Testis (tissue), 3 donors: ENCODE measurements around the gene ZMYND12. TPM values are rescaled to one million over a fixed set of nuclear protein-coding genes. Genes with fewer than 3 reads are reported as not detected.

ENCODE experiments used
- DNase-seq: peaks from one replicate; pipeline ENCODE4 v3.0.0-alpha.2; 2019
- H3K27ac ChIP-seq, 2 donors: fragments of 200-600 bp; sonication (generic); one replicate each; pipeline ENCODE4 v1.5.1; 2019
- H3K27me3 ChIP-seq: fragments of 200-600 bp; sonication (generic); one replicate; pipeline ENCODE4 v1.5.1; 2019
- H3K36me3 ChIP-seq: fragments of 200-600 bp; sonication (generic); one replicate; pipeline ENCODE4 v1.5.1; 2017; ENCODE audit warnings: low read depth; ENCODE audit errors: missing control alignments
- H3K4me1 ChIP-seq: fragments of 200-600 bp; sonication (generic); one replicate; pipeline ENCODE4 v1.5.1; 2019
- H3K4me3 ChIP-seq, 2 donors: fragments of 200-600 bp; sonication (generic); one replicate each; pipeline ENCODE4 v1.5.1; 2017 to 2019
- H3K9me3 ChIP-seq: fragments of 200-600 bp; sonication (generic); one replicate; pipeline ENCODE4 v1.5.1; 2017
- CTCF ChIP-seq, 3 experiments: fragments of 450-650 bp in 2 of 3; fragments of 200-600 bp in 1 of 3; sonication (generic) in 1 of 3; IDR thresholded peaks; one replicate each; pipeline ENCODE4 v1.5.1; 2016 to 2019; ENCODE audit warnings: antibody characterized with exemption in 3 of 3, mild to moderate bottlenecking in 2 of 3, moderate library complexity in 1 of 3
- POLR2A ChIP-seq: fragments of 450-650 bp; IDR thresholded peaks from one replicate; pipeline ENCODE4 v1.6.1; 2017; ENCODE audit warnings: antibody characterized with exemption, mild to moderate bottlenecking, moderate library complexity
- WGBS, 2 donors: methylation state at CpG; one replicate each; pipeline ENCODE4 v1.1.5; 2018; 5-methylcytosine and 5-hydroxymethylcytosine counted together
- intact Hi-C: fragments of 100-400 bp; cut with DNase I; formaldehyde crosslinking; loops from one replicate; pipeline ENCODE4 v1.15.1; 2023; ENCODE audit warnings: low total_unique reads
- polyA plus RNA-seq: library from polyadenylated mRNA; stranded (reverse); fragments of 350-450 nt; fragmentation: Illumina TruSeq; extraction: RNeasy Lipid Tissue Mini Kit (QIAGEN cat#74804); gene quantifications from one replicate; pipeline ENCODE4 v1.2.3, GENCODE V29; 2014; ENCODE audit warnings: low read depth, low replicate concordance; ENCODE audit not compliant: insufficient read depth
- total RNA-seq, 2 donors: library from RNA; depleted of rRNA; stranded (reverse); fragments of >200 nt; gene quantifications; one replicate each; pipeline ENCODE4 v1.2.3, GENCODE V29; 2016

Gene ZMYND12
- total and polyA plus RNA-seq, 3 donors from 2014 or later, result 31.3 to 122 (median 40.7) TPM

- no peaks in the 10 kb centered on the region for H3K36me3 ChIP-seq
- no peak overlapping the region for H3K27ac ChIP-seq
- TF ChIP-seq POLR2A (no peak), CTCF (IDR thresholded peaks at IDR 0.05) (no peak)
- no peaks in the 10 kb centered on the region for H3K4me1 ChIP-seq
- intact Hi-C loops, result no loop called here
- no peak for DNase-seq
- no peak overlapping the region for H3K4me3 ChIP-seq
- WGBS, 2 donors, result 86 to 90% methylated on average over 2 of the region's 2 CpGs
- no peaks in the 10 kb centered on the region for H3K27me3 ChIP-seq
- no peaks in the 10 kb centered on the region for H3K9me3 ChIP-seq
These were observed 62.6 kb downstream of the ZMYND12 start for GRCh38 chr1:42392967-42393848.

GRCh38 chr1:42392255-42392654, 63.6 kb downstream of the ZMYND12 start:
- no peaks in the 10 kb centered on the region for H3K27me3 ChIP-seq
- no peak overlapping the region for H3K27ac ChIP-seq
- H3K4me1 ChIP-seq, result no peaks in the 10 kb centered on the region
- DNase-seq, result no peak
- no peak for TF ChIP-seq POLR2A
- TF ChIP-seq CTCF (IDR thresholded peaks at IDR 0.05), result no peak
- no peak overlapping the region for H3K4me3 ChIP-seq
- 74 to 86% methylated on average over 2 of the region's 2 CpGs for WGBS, 2 donors
- no peaks in the 10 kb centered on the region for H3K9me3 ChIP-seq
- no peaks in the 10 kb centered on the region for H3K36me3 ChIP-seq
- intact Hi-C loops, result no loop called here

GRCh38 chr1:42386051-42386450, 69.8 kb downstream of the ZMYND12 start:
- no peak overlapping the region for H3K4me3 ChIP-seq
- no peaks in the 10 kb centered on the region for H3K36me3 ChIP-seq
- no peak for DNase-seq
- no peak for TF ChIP-seq CTCF (IDR thresholded peaks at IDR 0.05)
- TF ChIP-seq POLR2A, result no peak
- no peaks in the 10 kb centered on the region for H3K27me3 ChIP-seq
- no peak overlapping the region for H3K27ac ChIP-seq
- no peaks in the 10 kb centered on the region for H3K4me1 ChIP-seq
- WGBS, 2 donors, result 95 to 97% methylated on average over 6 of the region's 6 CpGs
- intact Hi-C loops, result no loop called here
- no peaks in the 10 kb centered on the region for H3K9me3 ChIP-seq

- WGBS, 2 donors, result 23 to 38% methylated on average over 1 of the region's 1 CpG
- Histone ChIP-seq H3K4me3 (no peak overlapping the region), H3K27me3 (no peaks in the 10 kb centered on the region), H3K9me3 (no peaks in the 10 kb centered on the region), H3K27ac (no peak overlapping the region), H3K4me1 (no peaks in the 10 kb centered on the region), H3K36me3 (no peaks in the 10 kb centered on the region)
- intact Hi-C loops, result no loop called here
- TF ChIP-seq POLR2A, result no peak
- TF ChIP-seq CTCF (IDR thresholded peaks at IDR 0.05), result no peak
- no peak for DNase-seq
These were observed 70.5 kb downstream of the ZMYND12 start for GRCh38 chr1:42385283-42385682.

- H3K27ac ChIP-seq, result no peak overlapping the region
- H3K27me3 ChIP-seq, result no peaks in the 10 kb centered on the region
- DNase-seq, result no peak
- intact Hi-C loops, result no loop called here
- no peaks in the 10 kb centered on the region for H3K9me3 ChIP-seq
- H3K4me3 ChIP-seq, result peak overlapping the region; percentile 47 to 52
- TF ChIP-seq POLR2A, result no peak
- TF ChIP-seq CTCF (IDR thresholded peaks at IDR 0.05), result no peak
- H3K36me3 ChIP-seq, result no peaks in the 10 kb centered on the region
- H3K4me1 ChIP-seq, result no peaks in the 10 kb centered on the region
- 11% methylated on average over 8 of the region's 8 CpGs for WGBS, 2 donors
These were observed 74.5 kb downstream of the ZMYND12 start for GRCh38 chr1:42381280-42381673.
